Measurements from ENCODE around the gene NAV2. TPM values are rescaled to one million over a fixed set of nuclear protein-coding genes. Genes with fewer than 3 reads are reported as not detected.

The NAV2 gene
- total RNA-seq, 1 donor from 2014 or later, result 50.8 TPM

DNA sequence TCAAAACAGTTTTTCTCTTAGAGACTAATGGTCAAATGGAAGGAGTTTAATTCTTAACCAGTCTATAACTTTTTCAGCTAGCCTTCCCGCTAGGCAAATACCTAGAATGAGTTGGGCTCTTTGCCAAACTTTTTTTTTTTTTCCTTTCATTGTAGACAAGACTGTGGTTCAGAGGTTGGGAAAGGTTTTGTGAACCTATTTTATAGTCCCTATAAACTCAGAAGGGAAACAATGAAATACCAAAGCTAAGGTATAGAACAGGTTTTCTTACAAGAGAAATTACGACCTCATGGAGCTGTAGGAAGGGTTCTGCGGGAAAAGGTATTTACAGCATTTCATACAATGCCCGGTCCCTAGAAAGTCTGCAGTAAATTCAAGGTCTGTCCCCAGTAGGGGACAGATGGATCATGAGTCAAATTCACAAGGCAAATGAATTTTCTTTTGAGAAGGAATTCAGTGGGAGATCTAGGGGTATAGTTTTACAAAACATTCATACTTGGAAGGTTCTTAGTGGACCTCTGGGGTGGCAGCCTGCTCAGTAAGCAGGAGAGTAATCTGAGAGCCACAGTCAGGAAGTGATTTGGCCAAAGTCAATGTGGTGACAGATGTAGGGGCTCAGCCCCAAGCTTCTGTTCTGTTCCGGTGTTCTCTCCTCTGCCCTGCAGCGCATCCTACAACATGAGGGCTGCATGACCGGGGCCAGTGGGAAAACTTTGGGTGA, 300.9 kb downstream of the NAV2 start:
- intact Hi-C loops (cut with DNase I), result no loop called here

DNA sequence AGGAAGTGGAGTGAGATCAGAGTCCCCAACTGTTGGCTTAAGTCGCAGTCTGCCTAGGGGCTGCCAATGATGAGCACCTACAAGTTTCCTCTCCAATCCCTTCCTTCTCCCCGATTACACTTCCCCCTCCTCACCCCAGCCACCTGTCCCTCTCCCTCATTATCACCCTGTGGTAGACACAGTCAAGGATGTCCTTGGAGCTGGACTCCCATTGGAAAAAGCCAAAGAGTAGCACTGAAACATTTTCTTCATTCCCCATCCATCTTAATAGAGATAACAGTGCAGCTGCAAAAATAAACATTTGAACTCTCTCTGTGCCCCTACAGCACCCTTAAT, 301.4 kb downstream of the NAV2 start:
- DNase-seq (ENCODE audit: low spot score), result no peak
- intact Hi-C loops (cut with DNase I), result no loop called here

More for the DNA sequence above, 300.9 kb downstream of the NAV2 start:
- peak; percentile 54 for DNase-seq (ENCODE audit: low spot score)

DNA sequence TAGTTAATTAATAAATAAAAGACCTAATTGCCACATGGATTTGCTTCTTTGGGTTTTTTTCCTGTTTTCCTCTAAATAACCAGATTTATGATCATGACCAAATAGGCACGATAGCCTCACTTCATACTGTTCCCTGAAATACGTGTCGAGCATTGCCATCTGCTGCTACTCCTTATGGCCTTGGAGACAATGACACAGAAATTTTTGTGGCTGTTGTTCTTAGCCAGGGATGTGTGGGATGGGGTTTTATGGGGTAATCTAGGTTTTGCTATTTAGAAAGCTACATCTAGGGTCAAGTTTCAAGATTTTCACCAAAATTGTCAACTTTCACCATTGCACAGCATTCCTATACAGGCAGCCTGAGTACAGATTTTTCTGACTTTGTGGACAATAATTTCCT, 302.5 kb downstream of the NAV2 start:
- intact Hi-C loops (cut with DNase I), result no loop called here
- DNase-seq (ENCODE audit: low spot score), result no peak

DNA sequence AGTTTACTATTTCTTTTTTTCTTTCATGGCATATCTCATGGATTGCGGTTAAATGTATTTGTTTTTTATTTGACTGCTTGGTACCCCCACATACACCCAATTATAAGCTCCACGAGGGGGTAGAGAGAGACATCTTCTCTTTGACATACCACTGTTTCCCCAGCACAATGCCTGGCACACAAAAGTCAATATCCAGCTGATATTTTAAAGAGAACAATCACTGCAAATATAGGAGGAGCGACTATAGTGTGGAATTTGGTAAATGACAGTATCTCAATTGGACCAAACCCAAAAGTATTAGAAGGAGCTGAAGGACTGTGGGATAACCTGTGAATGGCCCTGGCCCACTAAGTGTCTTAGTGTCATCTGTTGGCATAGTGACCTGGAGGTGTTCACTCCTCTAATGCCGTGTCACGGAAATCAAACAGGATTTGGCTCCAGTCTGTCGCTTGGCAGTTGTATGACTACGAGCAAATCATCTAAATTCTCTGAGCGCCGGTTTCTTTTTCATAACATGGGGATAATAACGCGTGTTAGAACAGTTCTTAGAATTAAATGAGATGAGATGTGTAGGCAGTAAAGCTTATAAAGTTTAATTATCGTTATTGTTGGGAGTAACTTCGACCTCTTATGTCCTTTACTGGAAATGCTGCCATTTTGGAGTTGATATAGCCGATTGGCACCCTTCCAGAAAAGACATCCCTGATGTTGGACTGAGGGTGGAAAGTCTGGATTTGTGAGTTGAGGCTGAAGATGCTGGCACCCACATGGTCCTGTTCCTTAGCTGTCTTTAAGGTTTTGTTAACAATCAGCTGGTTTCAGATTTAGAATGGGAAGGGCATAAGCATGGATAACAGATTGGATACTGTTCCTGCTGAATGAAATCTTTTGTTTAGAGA, 303.1 kb downstream of the NAV2 start:
- intact Hi-C loops (cut with DNase I), result no loop called here
- peak; percentile 7 for DNase-seq (ENCODE audit: low spot score)

DNA sequence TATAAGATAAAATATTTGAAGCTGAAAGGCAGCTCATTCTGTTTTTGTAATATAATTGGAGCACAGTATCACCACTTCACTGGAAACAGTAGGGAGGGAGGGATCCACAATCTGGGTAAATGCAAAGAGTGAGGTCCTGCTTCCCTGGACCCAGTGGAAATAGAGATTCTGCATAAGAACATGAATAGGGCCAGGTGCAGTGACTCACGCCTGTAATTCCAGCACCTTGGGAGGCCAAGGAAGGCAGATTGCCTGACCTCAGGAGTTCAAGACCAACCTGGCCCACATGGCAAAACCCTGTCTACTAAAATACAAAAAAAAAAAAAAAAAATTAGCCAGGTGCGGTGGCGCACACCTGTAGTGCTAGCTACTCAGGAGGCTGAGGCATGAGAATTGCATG, 303.9 kb downstream of the NAV2 start:
- DNase-seq (ENCODE audit: low spot score), result peak; percentile 44
- intact Hi-C loops (cut with DNase I), result no loop called here

DNA sequence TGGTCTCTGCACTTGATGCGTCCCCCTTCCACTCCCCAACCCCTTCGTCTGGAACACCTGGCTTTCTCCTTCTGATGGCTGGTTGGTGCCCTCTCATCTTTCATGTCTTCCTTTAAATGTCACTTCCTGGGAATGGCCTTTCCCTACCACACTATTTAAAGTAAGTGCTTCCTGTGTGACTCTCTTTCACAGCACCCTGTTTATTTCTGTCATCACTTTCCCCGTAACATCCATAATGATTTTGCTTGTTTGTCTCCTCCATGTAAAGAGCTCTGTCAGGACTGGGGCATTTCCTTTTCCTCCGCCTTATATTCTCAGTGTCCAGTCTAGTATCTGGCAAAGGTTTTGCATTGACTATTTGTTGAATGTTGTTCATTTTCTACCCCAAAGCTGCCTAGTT, 304.7 kb downstream of the NAV2 start:
- intact Hi-C loops (cut with DNase I), result no loop called here
- peak; percentile 15 for DNase-seq (ENCODE audit: low spot score)

DNA sequence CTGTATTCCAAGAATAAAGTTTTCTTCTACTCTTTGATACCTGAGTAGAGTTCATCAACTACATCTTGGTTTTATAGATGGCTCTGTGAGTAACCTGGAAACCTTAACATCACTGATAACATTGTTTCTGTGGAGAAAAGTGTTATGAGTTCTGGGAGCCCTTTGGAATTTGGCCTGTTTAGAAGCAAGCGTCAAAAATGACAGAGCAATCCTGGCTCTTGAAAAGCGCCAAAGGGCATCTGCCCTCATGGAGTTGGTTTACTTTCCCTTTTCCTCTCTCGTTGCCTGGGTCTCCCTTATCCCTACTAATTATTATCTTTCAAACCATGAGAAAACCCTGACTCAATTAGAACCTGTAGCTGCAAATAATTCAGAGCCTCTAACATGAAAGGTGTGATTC, 307.6 kb downstream of the NAV2 start:
- intact Hi-C loops (cut with DNase I), result no loop called here
- DNase-seq (ENCODE audit: low spot score), result peak; percentile 3

DNA sequence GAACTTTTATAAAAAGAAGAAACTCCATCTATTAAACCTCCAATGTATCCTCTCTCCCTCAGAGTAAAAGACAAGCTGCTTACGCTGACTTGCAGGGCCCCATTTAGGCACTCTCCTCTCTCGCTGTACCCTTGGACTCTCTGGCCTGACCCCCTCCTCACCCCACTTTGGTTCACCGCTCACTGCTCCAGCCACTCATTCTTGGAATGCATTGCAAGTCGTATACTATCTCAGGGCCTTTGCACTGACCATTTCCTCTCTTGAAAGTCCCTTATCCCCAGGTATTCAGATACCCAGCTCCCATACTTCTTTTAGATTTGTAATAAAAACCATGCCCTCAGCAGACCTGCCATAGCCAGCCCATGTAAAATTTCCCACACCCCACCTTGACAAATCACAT, 308.1 kb downstream of the NAV2 start:
- intact Hi-C loops (cut with DNase I), result no loop called here
- peak; percentile 56 for DNase-seq (ENCODE audit: low spot score)

DNA sequence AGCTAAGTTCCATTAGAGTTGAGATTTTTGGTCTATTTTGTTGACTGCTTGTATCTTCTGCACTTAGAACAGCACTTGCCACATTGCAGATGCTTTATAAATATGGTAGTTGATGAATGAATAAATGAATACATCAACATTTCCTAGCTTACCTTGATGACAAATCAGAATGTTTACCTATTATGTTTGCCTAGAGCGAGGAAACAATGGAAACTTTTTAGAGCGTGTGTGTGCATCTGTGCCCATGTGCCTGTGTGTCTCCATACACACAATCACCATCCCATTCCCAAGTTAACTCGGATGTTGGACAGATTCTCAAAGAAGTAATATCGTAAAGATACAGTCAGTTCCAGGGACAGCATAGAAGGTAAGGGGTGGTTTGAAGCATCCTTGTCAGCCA, 308.6 kb downstream of the NAV2 start:
- DNase-seq (ENCODE audit: low spot score), result no peak
- intact Hi-C loops (cut with DNase I), result no loop called here

DNA sequence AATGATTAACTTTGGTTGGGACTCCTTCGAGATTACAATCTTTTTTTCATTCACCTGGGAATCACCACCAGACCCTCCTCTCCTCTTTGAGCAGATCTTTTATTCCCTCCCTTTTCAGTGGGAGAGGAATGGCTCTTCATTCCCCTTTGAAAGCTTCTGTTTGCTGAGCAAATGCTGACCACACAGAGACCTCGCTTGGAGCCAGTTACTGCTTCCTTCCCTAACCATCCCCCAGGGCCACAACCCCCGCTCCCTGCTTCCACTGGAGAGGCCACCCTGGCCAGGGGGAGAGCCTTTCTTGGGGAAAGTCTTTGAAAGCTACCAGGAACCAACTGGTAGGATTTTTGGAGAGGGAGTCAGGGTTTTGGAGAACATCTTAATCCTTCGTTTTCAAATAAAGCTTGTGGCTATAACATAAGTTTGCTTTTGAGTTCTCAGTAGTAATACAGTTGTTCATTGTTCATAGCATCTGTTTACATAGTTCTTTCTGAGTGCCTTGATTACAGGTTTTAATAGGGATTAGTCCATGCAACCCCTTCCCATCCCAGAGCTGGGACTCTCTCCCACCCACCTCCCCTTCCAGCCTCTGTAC, 309.2 kb downstream of the NAV2 start:
- intact Hi-C loops (cut with DNase I), result no loop called here
- peak; percentile 20 for DNase-seq (ENCODE audit: low spot score)

DNA sequence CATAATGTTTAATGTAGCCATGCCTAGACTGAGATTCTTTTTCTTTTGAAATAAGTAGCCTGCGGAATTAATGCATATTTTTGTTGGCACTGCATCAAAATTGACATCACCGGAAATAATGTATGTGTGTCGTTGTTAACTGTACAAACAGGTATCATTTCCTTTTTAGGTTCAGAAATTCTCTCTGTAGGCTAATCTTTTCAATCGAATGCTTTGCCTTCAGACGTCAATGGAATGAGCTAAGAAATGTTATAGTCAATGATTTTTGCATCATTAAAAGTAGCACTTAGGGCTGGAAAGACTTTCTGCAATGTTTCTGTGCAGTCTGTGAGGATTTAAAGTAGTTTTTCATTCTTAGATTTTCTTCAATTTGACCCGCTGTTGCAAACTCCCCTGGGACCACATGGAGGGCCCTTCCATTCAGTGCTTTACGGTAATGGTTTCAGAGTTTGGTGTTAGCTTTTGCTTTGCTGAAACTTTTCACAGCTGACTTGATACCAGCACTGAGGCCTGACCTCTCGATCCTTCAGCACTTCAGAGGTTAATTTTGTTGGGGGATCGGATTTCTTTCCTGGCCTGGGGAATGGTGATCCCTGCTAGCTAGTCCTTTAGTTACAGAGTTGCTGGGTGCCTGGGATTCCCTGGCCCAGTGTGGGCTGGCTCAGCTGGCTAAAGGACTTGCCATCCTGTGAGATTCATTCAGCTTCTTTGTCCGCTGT, 309.9 kb downstream of the NAV2 start:
- intact Hi-C loops (cut with DNase I), result no loop called here
- peak; percentile 51 for DNase-seq (ENCODE audit: low spot score)

DNA sequence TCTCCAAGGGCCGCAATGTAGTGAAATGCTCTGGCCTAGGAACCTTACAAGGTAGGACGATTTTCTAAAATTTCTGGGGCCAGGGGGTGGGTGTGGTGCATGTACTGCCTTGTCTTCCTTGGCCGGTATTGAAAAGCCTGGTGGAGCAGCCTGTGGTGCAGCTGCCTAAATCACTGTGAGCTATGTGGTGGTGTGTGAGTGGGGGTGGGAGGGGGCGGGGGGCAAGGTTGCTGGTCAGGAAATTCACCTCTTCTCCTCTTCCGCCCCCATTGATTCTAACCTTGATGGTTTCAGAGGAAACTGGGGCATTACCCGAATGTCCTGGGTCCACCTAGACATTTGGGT, 310.4 kb downstream of the NAV2 start:
- DNase-seq (ENCODE audit: low spot score), result no peak
- intact Hi-C loops (cut with DNase I), result no loop called here

DNA sequence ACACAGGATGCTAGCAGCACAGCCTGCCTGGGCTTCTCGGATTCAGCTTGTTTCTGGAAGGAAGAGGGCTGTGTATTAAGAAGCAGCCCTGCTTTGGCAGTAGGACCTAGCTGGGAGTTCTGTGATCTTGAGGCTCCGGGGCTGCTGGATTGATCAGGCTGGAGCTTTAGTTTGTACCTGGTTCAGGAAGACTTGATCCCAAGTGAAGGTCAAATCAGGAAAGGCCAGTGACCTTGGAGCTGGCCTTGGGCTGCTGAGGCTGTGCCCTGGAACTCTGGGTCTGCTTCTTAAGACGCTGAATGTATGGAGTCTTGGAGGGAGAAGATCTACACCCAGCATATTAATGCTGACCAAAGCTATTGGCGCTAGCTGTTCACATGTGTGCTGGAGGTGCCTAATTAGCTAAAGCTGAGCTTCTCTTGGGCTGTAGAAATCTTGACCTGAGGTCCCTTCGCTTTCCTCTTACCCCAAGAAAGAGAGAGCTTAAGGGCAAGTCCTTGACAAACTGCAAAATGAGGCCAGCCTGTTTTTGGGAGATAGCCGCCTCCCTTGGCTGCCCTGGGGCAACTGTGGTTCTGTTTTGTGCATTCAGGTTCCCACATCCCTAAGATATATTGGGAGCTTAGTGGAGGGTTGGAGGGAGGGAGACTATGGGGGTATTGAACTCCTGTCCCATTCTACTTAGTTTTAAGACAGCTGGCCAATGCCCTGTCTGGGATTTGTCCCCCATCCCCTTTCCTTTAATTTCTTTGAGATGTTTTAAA, 311.7 kb downstream of the NAV2 start:
- intact Hi-C loops (cut with DNase I), result no loop called here
- peak; percentile 68 for DNase-seq (ENCODE audit: low spot score)

DNA sequence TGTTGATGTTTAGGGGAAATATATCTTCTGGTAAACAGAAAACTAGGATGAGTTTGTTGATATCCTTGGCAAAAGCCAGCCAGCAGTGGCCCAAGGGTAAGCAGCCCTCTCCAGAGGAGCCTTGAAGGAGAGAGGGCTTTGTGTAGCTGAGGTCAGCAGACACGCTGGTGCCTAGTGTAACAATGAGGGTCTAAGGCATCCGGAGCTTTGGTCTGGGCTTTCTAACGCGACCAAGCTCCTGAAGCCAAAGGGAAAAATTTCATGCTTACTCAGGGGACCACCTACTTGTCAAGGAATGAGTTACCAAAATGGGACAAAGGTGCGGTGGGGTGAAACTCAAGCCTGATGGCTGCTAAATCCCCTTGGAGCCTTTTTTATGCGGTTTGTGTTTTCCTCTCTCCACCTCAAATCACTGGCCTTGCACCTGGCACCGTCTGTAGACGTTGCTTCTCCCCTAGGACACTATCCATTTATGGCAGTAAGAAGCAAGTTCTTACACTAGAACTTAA, 312.7 kb downstream of the NAV2 start:
- peak; percentile 26 for DNase-seq (ENCODE audit: low spot score)
- intact Hi-C loops (cut with DNase I), result no loop called here

DNA sequence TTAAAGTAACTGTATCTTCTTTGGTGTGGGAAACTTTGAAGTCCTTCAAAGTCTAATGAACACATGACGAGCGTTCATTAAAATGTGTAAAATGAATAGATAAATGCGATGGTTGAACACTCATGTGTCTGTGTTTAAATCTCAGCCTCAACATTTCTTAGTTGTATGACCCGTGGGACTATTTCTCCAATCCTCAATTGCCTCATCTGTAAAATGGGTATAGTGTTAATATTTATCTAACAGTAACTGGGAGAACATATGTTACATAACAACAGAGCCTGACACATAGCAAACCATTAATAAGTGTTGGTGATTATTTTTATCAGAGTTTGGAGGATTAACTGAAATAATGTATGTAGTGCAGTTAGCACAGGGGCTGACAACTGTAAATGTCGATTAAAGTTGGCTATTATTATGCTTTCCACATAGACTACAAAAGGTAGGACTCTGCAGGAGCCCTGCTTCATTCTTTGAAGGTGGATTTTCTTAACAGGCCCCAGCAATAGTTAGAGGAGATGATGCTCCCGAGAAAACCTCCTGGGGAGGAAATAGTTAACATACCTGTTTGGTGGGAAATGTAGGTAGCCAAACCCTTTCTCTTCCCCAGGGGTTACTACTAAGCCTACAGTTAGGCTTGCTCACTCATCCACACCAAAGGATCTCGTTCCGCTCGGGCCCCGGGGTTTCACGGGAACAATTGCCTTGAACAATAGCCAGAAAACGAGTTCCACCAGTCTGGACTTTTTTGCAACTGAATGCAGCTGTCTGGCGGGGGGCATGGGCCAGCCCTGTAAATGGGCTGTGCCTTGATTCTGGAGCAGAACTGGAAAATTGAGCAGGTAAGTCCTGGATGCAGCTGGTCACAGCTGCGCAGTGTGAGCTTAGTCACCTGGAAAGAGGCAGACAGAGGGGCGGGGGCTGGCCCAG, 314.3 kb downstream of the NAV2 start:
- intact Hi-C loops (cut with DNase I), result no loop called here
- peak; percentile 12 for DNase-seq (ENCODE audit: low spot score)

DNA sequence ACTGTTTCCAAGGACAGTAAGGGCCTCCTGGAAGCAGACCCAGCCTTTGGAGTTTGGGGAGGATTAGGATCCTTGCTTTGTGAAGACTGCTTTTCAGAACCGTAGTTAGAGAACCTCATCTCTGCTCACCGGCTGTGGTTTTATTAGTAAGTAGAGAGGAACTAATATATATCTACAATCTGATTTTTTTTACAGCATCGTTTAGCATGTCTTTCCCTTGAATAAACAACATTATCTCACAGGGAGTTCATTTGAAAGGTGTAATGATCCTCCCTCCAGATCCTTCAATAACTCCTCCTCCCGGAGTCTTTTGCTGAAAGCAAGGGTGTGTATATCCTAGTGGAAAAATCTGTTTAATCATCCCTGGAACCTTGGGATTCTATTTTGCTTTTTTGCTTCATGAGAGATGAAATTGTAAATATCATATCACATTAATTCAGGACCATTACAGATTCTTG, 314.9 kb downstream of the NAV2 start:
- DNase-seq (ENCODE audit: low spot score), result no peak
- intact Hi-C loops (cut with DNase I), result no loop called here

DNA sequence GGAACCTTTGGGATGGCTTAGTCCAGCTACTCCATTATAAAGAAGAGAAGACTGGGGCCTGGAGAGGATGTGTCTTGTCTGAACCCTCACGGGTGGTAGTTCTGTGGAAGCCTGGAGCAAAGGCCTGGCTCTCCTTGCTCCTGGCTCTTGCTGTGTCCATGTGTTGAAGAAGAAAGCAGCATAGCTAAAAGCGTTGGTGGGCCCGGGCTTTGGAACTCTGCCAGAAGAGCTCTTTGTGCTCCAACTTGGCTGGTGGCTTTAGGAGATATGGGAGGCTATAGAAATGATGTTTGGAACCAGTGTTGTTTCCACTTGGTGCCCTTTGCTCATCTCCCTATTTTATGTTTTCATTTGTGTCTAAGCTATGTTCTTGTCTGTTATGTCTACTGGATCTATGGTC, 316.6 kb downstream of the NAV2 start:
- DNase-seq (ENCODE audit: low spot score), result peak; percentile 63
- intact Hi-C loops (cut with DNase I), result no loop called here

DNA sequence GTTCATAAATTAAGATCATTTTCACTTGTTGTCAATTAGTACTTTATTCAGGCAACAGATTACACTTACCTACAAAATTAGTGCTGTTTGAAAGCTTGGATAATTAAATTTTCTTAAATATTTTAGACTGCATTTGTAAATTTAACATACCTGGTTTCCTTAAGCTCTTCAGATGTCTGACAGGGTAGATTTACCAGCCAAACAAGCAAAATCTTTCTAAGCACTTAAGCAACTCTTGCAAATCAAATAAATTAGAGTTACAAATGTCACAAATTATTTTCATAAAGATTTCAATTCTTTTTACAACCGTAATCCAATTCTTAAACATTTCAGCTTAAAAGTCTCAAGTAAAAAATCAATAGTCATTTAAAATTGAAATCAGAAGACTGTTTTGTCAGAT, 317.8 kb downstream of the NAV2 start:
- intact Hi-C loops (cut with DNase I), result no loop called here
- no peak for DNase-seq (ENCODE audit: low spot score)

All from cardiac septum (tissue), 1 donor.